Upper lobe of left lung (tissue), 4 donors: Measurements from ENCODE around the gene TRAFD1.

ENCODE experiments used
- EP300 ChIP-seq, 4 donors: sonication (generic); formaldehyde crosslinking; IDR thresholded peaks; one replicate each; pipeline ENCODE4 v1.5.1; 2017; ENCODE audit warnings: antibody characterized with exemption in 4 of 4, control low read depth in 2 of 4
- POLR2A ChIP-seq, 4 donors: fragments of 450-650 bp; IDR thresholded peaks; one replicate each; pipeline ENCODE4 v1.5.1; 2016 to 2017; ENCODE audit warnings: antibody characterized with exemption in 4 of 4, mild to moderate bottlenecking in 2 of 4
- TF ChIP-seq, protein P1 (sequence below), 6 experiments: fragments of 450-650 bp in 4 of 6; fragments of 200-600 bp in 2 of 6; sonication (generic) in 2 of 6; IDR thresholded peaks; one replicate each; pipeline ENCODE4 v1.5.1; 2016 to 2019; ENCODE audit warnings: antibody characterized with exemption in 6 of 6

DNA sequence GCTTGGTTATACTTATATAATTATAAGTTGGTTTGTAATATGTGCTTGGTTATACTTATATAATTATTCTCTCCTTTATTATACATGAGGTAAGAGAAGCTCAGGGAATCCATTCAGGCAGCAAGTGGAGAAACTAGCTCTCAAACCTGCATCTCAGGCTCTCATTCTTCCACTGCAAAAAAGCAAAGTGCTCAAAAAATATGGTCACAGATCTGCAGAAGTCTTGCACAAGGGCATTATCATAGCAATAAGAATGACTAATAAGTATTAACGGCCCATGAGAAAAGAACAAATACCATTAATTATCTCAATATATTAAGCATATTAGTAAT is 476 bp upstream of the TRAFD1 start:
- TF ChIP-seq, protein P1, sequence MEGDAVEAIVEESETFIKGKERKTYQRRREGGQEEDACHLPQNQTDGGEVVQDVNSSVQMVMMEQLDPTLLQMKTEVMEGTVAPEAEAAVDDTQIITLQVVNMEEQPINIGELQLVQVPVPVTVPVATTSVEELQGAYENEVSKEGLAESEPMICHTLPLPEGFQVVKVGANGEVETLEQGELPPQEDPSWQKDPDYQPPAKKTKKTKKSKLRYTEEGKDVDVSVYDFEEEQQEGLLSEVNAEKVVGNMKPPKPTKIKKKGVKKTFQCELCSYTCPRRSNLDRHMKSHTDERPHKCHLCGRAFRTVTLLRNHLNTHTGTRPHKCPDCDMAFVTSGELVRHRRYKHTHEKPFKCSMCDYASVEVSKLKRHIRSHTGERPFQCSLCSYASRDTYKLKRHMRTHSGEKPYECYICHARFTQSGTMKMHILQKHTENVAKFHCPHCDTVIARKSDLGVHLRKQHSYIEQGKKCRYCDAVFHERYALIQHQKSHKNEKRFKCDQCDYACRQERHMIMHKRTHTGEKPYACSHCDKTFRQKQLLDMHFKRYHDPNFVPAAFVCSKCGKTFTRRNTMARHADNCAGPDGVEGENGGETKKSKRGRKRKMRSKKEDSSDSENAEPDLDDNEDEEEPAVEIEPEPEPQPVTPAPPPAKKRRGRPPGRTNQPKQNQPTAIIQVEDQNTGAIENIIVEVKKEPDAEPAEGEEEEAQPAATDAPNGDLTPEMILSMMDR (IDR thresholded peaks at IDR 0.05) = no peak
- no peak for TF ChIP-seq POLR2A (IDR thresholded peaks at IDR 0.05)
- TF ChIP-seq EP300 (IDR thresholded peaks at IDR 0.05) = no peak
